GM19043 (cell line): ENCODE measurements around the gene MOV10.

Source experiments
- ATAC-seq: cut with Tn5 transposase; IDR thresholded peaks from one replicate; pipeline ENCODE4 v1.9.1; 2021; ENCODE audit warnings: low read depth; ENCODE audit not compliant: unreplicated experiment

Gene MOV10

DNA sequence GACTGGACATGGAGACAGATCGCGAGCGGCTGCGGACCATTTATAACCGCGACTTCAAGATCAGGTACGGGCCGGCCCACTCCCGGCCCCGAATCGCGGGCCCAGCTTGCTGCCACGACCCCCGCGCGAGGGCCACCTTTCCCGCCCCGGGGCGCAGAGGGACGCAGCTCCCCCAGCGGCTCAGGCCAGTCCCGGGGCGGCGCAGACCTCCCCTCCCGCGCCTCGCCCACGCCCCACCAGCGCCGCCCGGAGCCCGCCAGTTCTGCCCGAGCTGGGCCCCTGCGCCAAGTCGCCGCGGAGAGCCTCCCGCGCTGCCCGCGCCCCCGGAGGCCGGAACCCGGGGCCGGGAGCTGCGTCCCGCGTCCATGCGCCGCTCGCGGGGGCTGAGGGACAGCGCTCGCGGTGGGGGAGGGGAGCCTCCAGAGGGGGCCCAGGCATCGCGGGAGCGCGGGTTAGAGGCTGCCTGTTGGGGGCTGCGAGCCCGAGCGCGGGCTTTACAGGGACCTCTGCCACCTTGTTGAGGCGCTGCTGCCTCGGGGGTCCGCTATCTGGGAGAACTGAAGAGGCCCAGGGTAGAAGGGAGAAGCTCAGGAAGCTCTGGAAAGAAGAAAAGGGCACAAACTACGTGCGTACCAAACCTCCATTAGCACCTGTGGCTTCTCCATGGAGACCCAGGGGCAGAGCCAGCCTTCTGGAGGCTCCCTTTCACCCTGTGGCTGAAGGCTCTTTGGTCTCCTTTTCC, 698 bp downstream of the MOV10 start:
- peak; percentile 44 for ATAC-seq

DNA sequence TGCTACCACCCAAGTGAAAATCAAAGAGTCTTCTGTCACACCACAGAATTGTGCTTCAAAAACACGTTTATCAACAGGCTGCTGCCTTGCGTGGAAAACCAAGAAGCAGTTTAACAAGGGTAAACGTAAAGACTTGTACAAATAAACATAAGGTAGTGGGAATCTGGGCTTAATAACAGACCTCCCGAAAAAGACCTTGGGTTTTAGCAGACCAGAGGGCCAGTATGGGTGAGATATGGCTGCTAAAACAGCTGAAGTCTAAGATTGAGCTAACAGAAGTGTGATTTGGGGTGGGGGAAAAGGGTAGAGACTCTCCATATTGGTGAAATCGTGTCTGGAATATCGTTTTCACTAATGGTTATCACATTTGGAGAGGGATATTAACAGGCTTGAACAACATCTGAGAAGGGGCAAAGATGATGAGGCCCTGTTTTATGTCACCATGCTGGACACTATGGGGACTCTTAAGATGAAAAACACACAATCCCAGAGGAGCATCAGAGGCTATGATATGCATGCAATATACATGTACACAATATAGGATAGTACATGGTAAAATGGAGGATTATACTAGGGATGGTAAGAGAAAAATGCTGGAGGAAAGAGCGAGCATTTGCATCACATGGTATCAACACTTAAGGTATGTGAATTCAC, 1.4 kb downstream of the MOV10 start:
- no peak for ATAC-seq

DNA sequence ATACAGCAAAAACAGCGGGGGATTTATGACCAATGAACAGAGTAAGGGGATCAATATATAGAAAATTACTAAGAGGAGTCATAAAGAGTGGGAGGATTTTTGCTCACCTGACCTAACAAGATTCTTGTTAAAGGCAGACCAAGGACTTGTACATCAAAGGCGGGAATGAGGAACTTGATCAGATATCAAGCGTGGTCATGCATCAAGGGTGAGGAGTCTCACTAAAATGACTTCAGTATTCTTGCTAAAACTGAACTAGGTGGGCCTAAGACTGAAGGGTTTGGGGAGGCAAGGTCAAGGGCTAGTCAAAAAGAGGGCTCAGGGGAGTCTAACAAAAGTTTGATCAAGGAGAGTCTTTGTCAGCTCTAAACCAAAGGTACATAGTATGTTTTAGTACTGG, 2.1 kb downstream of the MOV10 start:
- ATAC-seq, result no peak

DNA sequence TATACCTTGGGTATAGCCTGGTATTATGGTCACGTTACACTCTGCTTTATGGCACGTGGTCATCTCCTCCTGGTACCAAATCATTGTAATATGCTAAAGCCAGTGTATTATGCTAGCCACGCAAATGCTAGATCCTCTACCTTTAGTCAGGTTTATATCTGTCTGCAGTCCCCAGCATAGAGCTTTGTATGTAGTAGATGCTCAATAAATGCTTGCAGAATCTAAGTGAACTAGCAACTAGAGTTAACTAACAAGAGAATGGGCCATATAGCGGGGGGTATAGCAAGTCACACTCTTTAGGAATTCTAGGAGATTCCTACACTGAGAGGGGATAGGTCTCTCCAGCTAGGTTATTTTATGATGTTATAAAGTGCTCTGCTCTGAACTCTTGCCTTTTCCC, 3.0 kb downstream of the MOV10 start:
- no peak for ATAC-seq

DNA sequence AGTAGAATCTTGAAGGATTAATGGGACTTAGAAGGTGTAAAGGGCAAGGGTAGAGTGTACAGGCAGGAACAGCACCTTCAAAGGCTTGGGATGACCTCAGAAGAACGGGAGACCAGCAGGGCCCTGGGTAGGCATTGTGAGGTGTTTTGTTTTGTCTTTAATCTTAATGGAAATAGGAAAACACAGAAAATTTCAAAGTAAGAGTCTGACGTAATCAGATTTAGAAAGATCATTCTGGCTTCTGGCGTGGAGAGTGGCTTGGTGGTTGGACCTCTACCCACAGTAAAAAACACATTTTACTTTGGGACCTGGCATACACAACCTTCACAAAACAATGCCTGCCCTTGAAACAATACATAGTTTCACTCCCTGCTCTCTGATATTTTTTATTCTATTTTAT, 4.1 kb downstream of the MOV10 start:
- no peak for ATAC-seq

DNA sequence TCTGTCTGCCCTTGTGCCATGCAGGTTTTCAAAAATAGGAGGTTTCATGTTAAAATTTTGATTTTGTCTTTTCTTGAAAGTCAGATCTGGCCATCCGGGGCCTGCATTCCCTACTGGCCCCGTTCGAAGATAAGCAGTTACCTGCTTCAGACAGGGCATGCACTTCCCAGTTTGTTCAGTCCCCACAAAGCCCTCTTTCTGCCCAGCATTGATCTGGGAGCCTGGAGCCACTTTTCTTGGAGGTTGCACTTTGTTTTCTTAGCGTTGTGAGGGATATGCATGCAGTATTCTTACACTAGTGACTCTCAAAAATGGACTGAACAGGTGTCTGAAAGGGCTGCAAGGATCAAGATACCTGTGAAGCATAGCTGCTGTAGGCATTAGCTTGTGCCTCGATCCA, 11.5 kb downstream of the MOV10 start:
- ATAC-seq, result no peak

DNA sequence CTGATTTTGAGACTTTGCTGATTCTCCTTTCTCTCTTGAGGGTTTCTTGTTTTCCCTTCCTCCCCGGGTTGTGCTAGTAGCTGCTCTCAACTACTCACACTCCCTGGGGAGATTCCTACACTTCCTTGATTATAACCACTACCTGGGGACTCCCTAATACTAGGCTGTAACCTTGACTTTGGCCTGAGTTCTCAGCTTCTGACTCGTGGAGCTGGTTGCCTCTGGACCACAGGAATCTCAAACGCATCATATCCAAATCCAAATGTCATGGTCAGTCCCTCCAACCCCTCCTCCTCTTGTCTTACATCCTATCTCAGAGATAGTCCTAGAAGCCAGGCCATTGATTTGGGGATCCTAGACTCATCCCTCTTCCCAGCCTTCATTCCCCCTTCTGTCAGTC, 12.0 kb downstream of the MOV10 start:
- ATAC-seq, result no peak

DNA sequence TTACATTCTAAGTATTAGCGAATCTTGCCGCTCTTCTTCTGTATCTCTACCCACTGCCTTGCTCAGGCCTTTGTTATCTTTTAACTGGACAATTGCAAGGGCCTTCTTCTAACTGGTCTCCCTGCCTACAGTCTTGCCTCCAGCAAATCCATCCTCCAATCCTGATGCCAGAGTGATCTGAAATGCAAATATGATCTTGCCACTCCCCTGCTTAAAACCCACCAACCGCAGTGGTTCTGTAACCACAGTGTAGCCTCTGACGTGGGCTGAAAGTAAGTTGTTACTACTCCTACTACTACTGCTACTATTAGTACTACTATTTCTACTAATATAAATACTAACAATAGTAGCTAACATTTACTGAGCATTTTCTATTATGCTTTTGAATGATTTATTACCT, 12.4 kb downstream of the MOV10 start:
- no peak for ATAC-seq

DNA sequence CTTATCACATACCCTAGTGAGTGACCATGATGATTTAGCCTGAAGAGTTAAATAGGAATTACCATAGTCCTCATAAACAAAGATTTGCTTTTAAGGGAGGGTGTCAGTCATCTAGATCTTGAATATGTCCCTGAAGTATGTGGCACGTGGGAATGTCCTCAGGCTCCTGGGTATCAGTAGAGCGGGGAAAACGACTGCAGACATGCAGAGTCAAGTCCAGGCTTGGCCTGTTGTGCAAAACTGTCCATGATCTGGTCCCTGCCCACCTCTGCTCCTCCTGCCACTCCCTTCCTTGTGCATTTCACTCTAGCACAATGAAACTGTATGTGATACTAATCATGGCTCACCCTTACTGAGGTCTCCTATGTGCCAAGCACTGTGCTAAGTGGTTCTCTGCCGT, 12.9 kb downstream of the MOV10 start:
- no peak for ATAC-seq

DNA sequence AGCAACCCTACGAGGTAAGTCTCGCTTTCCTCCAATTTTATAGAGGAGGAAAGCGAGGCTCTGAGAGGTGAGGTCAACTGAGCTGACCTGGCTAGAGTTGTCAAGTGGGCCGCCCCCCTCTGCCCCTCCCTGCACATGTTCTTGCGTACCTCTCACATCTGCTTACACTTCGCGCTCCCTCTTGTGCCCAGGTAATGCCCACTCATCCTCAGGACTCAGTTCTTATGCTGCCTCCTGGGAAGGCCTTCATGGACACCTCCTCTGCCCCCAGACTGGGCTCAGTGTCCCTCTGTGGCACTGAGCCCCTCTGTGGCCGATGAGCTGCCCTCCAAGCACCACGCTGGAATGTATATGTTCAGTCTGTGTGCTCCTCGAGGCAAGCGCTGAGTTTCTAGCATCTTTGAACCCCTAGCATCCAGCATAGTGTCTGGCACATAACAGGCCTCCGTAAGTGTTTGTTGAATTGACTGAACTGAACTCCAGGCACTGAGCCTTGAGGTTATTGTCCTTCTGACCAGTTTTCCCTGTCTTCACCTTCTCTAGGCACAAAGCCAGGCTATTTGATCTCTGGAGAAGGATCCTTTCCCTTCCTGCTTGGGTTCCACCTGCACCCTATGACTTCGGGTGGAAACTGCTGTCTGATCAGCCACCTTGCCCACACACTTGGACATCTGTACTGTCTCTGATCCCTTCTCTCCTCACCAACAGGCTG, 13.5 kb downstream of the MOV10 start:
- ATAC-seq, result no peak

DNA sequence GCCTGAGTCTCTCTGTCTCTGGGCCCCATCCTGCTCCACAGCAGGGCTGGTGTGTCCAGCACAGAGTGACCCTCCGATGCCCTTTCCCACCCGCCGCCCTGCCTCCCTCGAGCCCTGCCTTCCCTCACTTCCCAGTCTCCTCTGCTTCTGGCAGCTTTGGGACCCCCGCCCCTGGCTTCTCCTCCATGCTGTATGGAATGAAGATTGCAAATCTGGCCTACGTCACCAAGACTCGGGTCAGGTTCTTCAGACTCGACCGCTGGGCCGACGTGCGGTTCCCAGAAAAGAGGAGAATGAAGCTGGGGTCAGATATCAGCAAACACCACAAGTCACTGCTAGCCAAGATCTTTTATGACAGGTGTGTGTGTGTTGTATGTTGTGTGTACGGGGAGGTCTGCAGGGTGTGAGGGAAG, 14.3 kb downstream of the MOV10 start:
- no peak for ATAC-seq

DNA sequence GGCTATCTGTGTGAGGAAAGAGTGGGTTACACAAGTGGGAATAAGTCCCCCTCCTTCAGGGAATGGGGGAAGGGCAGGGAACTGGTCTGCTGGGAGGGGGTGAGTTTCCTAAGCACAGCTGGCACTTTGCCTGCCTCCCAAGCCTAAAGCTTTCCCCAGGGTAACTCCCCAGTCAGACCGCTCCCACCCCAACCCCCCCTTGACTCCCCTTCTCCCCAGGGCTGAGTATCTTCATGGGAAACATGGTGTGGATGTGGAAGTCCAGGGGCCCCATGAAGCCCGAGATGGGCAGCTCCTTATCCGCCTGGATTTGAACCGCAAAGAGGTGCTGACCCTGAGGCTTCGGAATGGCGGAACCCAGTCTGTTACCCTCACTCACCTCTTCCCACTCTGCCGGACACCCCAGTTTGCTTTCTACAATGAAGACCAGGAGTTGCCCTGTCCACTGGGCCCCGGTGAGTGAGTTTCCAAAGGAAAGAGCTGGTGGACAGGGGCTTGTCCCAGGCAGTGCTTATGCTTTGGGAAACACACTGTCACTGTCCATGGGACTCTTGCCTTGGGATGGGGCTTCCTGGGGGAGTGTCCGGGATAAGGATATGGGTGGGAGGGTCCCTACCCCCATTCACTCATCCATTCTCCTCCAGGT, 14.9 kb downstream of the MOV10 start:
- no peak for ATAC-seq

DNA sequence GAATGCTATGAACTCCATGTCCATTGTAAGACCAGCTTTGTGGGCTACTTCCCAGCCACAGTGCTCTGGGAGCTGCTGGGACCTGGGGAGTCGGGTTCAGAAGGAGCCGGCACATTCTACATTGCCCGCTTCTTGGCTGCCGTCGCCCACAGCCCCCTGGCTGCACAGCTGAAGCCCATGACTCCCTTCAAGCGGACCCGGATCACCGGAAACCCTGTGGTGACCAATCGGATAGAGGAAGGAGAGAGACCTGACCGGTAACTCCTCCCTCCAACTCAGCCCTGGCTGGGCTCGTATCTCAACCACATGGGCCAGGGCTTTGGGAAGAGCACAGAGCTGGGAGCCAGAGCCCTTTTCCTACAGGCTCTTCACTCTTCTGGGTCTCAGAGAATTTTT, 15.4 kb downstream of the MOV10 start:
- ATAC-seq, result no peak

DNA sequence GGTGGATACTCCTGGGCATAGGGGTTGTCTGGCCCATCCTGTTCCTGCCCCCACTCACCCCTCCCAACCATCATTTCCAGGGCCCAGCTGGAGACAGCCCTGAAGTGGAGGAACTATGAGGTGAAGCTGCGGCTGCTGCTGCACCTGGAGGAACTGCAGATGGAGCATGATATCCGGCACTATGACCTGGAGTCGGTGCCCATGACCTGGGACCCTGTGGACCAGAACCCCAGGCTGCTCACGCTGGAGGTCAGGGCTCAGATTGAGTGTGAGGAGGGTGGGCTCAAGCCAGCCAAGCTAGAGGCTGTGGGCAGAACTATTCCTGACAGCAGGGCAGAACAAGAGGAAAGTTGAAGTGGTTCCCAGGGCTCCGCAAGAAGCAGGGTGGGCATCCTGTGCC, 18.2 kb downstream of the MOV10 start:
- ATAC-seq, result no peak

DNA sequence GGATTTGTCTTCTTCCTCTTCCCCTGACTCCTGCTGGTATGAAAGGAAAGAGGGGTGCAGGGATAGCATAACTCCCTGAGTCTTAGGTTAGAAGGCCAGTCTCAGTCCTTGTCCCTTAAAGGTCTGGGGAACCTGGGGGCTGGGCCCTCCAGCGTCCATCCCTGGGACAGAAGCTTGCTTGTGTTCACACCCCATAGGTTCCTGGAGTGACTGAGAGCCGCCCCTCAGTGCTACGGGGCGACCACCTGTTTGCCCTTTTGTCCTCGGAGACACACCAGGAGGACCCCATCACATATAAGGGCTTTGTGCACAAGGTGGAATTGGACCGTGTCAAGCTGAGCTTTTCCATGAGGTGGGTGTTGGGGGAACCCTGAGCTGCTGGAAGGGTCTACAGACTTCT, 19.4 kb downstream of the MOV10 start:
- no peak for ATAC-seq

DNA sequence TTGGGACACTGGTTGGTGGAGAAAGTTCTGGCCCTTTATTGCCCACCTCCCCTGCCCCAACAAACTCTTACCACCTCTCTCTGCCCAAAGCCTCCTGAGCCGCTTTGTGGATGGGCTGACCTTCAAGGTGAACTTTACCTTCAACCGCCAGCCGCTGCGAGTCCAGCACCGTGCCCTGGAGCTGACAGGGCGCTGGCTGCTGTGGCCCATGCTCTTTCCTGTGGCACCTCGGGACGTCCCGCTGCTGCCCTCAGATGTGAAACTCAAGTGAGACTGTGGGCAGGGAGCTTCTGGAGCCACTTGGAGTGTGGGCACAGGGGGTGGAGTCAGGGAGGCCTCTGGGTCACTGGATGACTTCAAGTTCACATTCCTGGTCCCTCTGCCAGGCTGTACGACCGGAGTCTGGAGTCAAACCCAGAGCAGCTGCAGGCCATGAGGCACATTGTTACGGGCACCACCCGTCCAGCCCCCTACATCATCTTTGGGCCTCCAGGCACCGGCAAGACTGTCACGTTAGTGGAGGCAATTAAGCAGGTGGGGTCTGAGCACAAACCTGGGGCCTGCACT, 20.0 kb downstream of the MOV10 start:
- ATAC-seq, result no peak

DNA sequence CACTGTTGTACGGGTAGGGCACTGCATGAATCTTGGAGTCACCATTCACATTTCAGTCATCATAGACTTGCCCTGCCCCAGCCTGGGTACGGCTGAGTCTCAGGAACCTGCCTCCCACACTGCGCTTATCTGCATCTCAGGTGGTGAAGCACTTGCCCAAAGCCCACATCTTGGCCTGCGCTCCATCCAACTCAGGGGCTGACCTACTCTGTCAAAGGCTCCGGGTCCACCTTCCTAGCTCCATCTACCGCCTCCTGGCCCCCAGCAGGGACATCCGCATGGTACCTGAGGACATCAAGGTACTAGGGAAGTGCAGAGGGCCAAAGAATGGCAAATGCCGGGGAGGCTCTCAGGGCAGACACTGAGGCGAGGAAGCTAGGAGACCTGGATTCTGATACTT, 20.8 kb downstream of the MOV10 start:
- ATAC-seq, result no peak

DNA sequence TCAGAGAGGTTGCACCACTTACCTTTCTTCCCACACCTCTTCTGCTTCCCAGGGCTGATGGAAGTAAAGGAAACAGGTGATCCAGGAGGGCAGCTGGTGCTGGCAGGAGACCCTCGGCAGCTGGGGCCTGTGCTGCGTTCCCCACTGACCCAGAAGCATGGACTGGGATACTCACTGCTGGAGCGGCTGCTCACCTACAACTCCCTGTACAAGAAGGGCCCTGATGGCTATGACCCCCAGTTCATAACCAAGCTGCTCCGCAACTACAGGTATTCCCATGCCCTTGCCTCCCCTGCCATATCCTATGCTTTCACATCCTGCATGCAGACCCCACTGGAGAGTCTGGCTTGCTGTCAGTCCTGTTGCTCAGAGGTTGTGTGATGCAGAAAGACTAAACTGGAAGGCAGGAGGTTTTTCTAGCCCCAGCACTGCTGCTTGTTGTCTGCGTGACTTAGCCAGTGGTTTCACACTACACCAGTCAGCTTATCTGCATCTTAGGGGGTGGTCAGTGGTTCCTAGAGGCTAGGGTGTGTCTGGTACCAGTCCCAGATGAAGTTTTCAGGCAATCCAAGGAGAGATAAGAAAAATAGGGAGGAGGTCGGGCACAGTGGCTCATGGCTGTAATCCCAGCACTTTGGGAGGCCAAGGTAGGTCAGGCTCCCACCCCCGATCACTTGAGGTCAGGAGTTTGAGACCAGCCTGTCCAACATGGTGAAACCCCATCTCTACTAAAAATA, 22.3 kb downstream of the MOV10 start:
- ATAC-seq, result no peak

DNA sequence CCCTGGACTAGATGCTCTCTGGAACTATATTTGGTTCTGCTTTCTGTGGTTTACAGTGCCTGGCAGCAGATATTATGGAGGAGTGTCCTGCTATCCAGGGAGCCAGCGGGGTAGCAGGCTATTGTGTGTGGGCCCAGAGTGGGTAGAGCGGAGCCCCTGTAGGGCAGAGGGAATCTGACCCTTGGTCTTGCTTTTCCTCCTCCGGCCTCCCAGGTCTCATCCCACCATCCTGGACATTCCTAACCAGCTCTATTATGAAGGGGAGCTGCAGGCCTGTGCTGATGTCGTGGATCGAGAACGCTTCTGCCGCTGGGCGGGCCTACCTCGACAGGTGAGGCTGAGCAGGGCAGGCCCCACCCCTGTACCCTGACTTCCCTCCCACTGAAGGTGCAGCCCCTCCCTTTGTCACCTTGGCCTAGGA, 23.3 kb downstream of the MOV10 start:
- ATAC-seq, result no peak
